Measurements from ENCODE around the gene FRYL.

Gene FRYL

DNA sequence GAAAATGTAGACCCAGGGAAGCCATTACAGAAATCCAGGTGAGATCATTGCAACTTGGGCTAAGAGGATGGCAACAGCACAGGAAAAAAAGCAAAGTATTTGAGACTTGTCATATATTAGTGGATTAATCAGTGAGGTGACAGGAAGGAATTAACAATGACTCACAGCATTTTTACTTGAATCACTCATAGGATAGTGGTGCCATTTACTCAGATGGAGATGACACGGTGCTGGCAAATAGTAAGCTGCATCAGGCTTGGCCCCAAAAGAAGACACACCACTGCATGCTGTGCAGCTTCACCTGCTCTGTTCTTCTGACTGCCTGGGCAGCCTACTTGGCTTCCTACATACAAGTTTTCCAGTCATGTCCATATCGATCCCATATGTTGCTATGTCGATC, 144.8 kb downstream of the FRYL start:
- DNase-seq (ENCODE audit: extremely low read depth, insufficient read length) = no peak
- H3K4me3 ChIP-seq (replicated peaks; ENCODE audit: low read depth, low read length) = no peak overlapping the region
- TF ChIP-seq, protein P1, sequence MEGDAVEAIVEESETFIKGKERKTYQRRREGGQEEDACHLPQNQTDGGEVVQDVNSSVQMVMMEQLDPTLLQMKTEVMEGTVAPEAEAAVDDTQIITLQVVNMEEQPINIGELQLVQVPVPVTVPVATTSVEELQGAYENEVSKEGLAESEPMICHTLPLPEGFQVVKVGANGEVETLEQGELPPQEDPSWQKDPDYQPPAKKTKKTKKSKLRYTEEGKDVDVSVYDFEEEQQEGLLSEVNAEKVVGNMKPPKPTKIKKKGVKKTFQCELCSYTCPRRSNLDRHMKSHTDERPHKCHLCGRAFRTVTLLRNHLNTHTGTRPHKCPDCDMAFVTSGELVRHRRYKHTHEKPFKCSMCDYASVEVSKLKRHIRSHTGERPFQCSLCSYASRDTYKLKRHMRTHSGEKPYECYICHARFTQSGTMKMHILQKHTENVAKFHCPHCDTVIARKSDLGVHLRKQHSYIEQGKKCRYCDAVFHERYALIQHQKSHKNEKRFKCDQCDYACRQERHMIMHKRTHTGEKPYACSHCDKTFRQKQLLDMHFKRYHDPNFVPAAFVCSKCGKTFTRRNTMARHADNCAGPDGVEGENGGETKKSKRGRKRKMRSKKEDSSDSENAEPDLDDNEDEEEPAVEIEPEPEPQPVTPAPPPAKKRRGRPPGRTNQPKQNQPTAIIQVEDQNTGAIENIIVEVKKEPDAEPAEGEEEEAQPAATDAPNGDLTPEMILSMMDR (IDR thresholded peaks at IDR 0.05; ENCODE audit: insufficient read depth, low read length, poor library complexity, severe bottlenecking) = no peak
- no peaks in the 10 kb centered on the region for H3K36me3 ChIP-seq (ENCODE audit: control insufficient read depth, insufficient read depth, low read length)
- no peaks in the 10 kb centered on the region for H3K27me3 ChIP-seq (replicated peaks; ENCODE audit: control insufficient read depth, insufficient read depth, low read length)

DNA sequence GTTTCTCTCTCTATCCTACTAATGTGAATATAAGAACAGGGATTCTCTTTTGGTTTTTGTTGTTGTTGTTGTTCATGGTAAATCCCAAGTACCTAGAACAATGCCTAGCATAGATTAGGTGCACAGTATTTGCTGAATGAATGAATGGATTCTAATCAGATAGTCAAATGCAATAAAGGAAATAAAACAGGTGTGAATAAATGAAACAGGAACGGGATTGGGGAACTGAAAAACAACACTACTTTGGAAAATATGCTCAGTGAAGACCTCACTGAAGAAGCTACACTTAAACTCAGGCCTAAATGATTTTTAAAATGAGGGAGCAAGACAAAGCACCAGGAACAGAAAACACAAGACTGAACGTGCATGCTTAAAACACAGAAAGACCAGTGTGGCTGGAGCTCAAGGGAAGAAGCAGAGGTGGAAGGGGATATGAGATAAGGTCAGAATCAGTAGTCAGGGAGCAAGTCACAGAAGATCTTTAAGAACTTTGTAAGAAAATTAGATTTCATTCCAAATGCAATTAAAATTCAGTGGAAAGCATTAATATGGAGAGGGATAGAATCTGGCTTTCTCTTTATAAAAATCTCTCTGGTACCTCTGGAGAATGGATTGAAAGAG, 145.3 kb downstream of the FRYL start:
- DNase-seq (ENCODE audit: extremely low read depth, insufficient read length) = no peak
- H3K4me3 ChIP-seq (replicated peaks; ENCODE audit: low read depth, low read length) = no peak overlapping the region
- H3K27me3 ChIP-seq (replicated peaks; ENCODE audit: control insufficient read depth, insufficient read depth, low read length) = no peaks in the 10 kb centered on the region
- H3K36me3 ChIP-seq (ENCODE audit: control insufficient read depth, insufficient read depth, low read length) = no peaks in the 10 kb centered on the region
- TF ChIP-seq, protein P1 (IDR thresholded peaks at IDR 0.05; ENCODE audit: insufficient read depth, low read length, poor library complexity, severe bottlenecking) = no peak

DNA sequence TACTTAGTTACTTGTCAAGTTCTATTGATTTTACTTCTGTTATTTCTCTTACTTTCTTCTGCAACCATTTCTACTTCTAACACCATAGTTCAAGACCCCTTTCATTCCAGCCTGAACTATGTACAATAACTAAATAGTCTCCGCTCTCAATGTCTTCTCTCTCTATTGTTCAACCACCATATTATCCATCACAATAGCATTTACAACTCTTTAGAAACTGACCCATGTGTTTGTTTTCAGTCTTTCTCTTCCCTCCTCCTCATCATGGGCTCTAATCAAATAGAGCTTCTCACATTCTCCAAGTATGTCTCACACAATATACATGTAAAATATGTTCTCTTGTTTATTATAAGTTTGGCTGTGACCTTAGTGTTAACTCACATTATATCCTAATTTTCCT, 146.4 kb downstream of the FRYL start:
- Histone ChIP-seq H3K4me3 (replicated peaks; ENCODE audit: low read depth, low read length) (no peak overlapping the region), H3K27me3 (replicated peaks; ENCODE audit: control insufficient read depth, insufficient read depth, low read length) (no peaks in the 10 kb centered on the region), H3K36me3 (ENCODE audit: control insufficient read depth, insufficient read depth, low read length) (no peaks in the 10 kb centered on the region)
- TF ChIP-seq, protein P1 (IDR thresholded peaks at IDR 0.05; ENCODE audit: insufficient read depth, low read length, poor library complexity, severe bottlenecking) = no peak
- DNase-seq (ENCODE audit: extremely low read depth, insufficient read length) = no peak

DNA sequence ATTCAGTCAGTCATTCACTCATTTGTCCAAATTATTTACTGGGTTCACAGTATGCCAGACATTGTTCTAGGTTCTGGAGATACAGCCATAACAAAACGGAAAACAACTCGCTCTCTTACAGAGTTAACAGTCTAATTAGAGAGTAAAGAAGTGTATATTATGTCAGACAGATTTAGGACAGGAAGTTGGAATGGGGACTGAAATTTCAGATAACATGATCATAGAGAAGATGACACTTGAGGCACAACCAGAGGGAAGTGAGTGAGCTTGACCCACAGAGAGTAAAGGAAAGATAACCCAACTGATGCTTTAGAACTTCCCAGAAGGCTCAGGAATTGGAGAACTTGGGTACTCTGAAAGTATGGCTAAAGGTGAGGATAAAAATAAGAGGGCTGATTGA, 150.6 kb downstream of the FRYL start:
- TF ChIP-seq, protein P1 (IDR thresholded peaks at IDR 0.05; ENCODE audit: insufficient read depth, low read length, poor library complexity, severe bottlenecking) = no peak
- Histone ChIP-seq H3K36me3 (ENCODE audit: control insufficient read depth, insufficient read depth, low read length) (no peaks in the 10 kb centered on the region), H3K4me3 (replicated peaks; ENCODE audit: low read depth, low read length) (no peak overlapping the region), H3K27me3 (replicated peaks; ENCODE audit: control insufficient read depth, insufficient read depth, low read length) (no peaks in the 10 kb centered on the region)
- DNase-seq (ENCODE audit: extremely low read depth, insufficient read length) = no peak

DNA sequence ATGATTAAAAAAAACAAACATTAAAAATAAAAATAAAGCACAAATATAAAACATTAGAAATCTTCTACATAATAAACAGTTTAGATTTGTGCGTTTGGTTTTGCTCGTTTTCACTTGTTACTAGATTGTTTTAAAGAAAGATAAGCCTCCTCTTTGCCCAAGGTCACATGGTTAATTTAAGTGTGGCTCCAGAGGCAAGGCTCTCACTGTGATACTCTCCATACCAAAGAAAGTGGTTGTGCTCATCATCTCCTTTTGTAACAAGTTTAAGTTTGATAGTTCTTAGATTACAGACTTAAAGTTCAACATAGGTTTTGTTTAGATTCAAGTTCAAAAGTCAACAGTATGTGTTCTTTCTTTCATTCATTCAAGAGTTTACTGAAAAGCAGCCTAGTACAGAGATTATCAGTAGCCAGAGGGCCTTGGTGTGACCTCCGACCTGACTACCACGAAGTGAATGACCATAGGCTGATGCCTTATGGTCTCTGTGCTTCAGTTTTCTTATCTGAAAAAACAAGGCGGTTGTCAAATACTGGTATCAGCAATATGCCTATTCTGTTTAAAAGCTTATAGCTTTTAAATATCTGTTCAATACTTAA, 156.8 kb downstream of the FRYL start:
- Histone ChIP-seq H3K36me3 (ENCODE audit: control insufficient read depth, insufficient read depth, low read length) (peaks cover 1% of the 10 kb centered on the region; the same call in 1 of the 2 replicates), H3K4me3 (replicated peaks; ENCODE audit: low read depth, low read length) (no peak overlapping the region), H3K27me3 (replicated peaks; ENCODE audit: control insufficient read depth, insufficient read depth, low read length) (no peaks in the 10 kb centered on the region)
- DNase-seq (ENCODE audit: extremely low read depth, insufficient read length) = no peak
- TF ChIP-seq, protein P1 (IDR thresholded peaks at IDR 0.05; ENCODE audit: insufficient read depth, low read length, poor library complexity, severe bottlenecking) = no peak

All from GM06990 (cell line).